Stimulated activated CD8-positive, alpha-beta memory T cell treated with anti-CD3 and anti-CD28 coated beads, Interleukin-7, amount 100 ng/mL, for 4 hours (primary cell): ENCODE data around the gene MYOD1.
A peak's percentile ranks its signal among the peaks of the same experiment; 100 is the strongest.

Source experiments
- DNase-seq, 2 donors: peaks; one replicate each; pipeline ENCODE4 v3.0.0-alpha.2; 2020; ENCODE audit warnings: low read depth in 2 of 2

MYOD1 gene

DNA sequence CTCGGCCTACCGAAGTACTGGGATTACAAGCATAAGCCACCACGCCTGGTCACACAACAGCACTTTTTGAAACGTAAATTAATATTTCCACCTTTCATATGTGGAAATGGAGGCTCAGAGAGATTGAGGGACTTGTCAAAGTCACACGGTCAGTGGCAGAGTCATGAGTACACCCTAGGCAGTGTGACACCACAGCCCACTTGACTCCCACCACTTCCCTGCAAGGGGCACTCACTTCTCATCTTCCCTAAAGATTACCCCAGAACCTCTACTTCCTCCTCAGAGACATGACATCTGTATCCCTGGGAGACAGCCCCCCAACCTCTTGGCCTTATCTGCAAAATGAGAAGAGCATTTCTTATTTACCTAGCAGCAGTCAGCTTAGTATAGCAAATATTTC, 16.5 kb upstream of the MYOD1 start:
- DNase-seq, result no peak

DNA sequence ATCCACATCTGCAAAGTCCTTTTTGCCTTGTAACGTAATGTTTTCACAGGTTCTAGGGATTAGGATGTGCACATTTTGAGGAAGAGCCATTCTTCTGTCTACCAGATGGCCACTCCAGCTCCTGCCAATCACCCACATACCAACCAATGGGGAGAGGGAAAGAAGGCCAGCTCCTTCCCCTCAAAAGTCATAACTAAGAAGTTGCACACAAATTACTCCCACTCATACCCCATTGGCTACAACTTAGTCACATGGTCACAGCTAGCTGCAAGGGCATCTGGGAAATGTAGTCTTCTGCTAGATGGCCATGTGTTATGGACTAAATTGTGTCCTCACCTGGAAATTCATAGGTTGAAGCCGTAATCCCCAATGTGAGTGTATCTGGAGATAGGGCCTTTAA, 15.4 kb upstream of the MYOD1 start:
- no peak for DNase-seq

DNA sequence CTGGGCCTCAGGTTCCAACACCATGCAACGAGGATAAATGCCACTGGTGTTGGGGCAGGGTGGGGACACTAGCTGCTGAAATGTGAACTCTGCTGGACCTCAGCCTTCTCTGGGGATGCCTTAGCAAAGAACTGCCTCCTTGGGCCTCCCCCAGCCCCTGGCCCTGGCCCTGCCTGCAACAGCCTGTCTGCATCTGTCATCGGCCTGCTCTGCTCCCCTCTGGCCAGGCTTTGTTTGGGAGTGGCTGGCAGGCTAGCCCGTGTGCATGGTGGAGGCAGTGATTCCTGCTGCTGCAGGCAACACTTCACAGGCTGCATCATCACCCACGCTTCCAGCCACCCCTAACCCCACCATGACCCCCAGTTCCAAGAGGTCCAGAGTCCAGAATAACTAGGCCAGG, 11.5 kb upstream of the MYOD1 start:
- no peak for DNase-seq

DNA sequence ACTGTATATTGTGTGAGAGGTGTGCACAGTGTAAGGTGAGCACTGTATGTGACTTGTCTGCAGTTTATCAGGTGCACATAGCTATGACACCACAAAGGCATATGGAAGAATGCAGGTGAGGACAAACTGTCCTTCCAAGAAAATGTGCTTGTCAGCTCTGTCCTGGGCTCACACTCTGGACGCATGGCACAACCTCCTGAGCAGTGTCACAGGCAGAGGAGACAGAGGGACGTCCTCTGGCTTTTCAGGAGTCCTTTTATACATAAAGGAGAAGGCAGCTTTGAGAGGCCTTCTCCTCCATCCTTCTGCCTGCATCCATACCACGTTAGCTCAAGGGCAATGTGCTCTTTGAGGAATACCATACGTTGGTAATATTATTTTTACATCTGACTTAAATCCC, 7.5 kb upstream of the MYOD1 start:
- no peak for DNase-seq

DNA sequence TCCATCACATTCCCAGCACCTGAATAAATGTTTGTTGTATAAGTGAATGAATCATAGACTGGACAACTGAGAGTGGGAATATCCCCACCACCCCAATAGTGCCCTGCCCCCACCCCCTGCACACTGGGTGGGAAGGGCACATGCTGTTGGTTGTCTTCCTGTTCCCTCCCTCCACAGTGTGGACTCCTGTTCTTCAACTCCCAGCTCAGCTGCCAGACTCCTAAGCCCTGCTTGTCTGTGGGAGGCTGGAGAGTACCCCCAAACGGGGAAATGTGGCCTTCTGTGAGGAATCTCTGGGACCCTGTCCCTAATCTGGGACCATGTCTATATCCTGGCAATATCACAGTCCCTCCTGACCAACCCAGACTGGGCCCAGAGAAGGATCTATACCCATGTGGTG, 5.5 kb upstream of the MYOD1 start:
- no peak for DNase-seq

DNA sequence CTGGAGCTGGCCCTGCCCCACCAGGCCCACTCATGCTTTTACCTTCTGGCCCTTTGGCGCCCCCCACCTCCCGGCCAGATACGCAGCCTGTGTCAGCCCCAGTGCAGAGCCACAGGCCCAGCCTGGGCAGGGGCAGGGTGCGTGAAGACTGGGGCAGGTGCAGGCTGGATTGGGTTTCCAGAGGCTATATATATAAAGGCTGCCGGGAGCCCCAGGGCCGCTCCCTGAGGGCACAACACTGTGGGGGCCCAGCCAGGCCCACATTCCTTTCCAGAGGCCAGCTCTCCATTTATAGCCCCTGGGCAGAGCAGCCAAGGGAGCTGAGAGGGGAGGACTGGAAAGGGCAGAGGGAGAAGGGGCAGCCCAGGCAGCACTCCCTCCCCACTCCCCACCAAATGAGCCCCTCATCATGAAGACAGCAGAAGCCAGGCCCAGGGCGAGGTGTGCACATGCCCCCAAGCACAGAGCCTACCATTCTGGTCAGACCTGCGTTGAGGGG, 5.0 kb upstream of the MYOD1 start:
- DNase-seq, result no peak

DNA sequence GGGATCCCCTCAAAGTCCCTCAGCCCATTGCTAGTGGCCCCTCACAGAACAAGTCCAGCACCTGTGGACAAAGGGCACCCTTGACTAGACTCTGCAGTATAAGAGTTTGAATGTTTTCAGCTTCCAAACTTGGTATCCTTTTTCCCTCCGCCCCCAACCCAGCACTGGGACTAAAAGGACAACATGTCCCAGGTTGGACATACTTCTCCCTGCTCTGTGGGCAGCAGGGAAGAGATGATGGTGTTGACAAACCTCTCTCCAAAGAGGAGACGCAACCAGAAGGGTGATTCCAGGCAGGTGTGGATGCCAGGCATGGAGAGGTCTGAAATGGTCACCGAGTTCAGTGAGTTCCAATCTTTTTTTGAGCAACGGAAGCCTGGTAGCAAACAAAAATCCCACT, 4.5 kb upstream of the MYOD1 start:
- DNase-seq, result no peak

DNA sequence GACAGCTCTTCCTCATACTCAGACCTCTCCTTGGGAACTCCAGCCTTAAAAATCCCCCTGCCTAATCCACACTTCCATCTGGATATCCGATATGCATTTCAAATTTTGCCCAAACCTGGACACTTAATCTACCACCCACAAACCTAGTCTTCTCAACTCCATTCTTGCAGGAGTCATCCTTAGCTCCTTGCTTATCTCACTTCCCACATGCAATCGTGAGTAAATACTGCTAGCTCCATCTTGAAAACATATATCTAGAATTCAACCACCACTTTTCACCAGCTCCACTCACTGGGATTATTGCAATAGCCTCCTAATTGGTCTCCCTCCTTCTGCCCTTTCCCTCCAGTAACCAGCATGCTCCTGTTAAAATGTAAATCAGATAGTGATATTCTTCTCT, 2.6 kb upstream of the MYOD1 start:
- DNase-seq, result no peak

DNA sequence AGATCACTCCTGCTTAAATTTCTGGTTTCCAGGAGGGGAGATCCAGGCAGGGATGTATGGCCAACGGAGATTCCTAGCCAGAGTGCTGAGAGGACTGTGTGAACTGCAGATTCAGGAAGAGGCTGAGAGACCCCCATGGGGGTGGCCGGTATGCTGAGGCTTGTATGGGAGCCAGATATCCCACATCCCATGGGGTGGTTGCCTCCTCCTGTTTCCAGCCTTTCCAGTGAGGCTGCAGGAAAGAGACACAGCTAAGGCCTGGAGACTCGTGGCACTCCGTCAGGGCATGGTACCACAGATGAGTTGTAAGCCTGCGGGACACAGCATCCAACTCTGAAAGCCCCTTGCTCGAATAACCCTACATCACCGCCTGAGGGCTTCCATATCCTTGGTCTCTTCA, 1.4 kb upstream of the MYOD1 start:
- no peak for DNase-seq

DNA sequence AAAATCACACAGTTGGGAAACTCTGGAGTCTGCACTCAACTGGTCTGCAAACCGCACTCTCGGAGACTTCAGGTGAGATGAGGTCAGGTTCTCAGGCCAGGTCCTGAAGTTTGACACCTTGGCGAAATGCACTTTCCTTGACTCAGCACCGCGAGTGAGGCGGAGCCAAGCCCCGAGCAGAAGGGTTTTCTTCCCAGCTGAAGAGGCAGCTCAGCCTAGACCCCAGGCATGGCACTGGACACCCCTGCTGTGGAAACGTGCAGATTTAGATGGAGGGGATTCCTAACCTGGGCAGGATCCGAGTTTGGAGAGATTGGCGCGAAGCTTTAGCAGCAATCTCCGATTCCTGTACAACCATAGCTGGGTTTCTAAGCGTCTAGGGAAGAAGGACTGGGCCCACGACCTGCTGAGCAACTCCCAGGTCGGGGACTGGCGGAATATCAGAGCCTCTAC, 835 bp upstream of the MYOD1 start:
- DNase-seq, result no peak

DNA sequence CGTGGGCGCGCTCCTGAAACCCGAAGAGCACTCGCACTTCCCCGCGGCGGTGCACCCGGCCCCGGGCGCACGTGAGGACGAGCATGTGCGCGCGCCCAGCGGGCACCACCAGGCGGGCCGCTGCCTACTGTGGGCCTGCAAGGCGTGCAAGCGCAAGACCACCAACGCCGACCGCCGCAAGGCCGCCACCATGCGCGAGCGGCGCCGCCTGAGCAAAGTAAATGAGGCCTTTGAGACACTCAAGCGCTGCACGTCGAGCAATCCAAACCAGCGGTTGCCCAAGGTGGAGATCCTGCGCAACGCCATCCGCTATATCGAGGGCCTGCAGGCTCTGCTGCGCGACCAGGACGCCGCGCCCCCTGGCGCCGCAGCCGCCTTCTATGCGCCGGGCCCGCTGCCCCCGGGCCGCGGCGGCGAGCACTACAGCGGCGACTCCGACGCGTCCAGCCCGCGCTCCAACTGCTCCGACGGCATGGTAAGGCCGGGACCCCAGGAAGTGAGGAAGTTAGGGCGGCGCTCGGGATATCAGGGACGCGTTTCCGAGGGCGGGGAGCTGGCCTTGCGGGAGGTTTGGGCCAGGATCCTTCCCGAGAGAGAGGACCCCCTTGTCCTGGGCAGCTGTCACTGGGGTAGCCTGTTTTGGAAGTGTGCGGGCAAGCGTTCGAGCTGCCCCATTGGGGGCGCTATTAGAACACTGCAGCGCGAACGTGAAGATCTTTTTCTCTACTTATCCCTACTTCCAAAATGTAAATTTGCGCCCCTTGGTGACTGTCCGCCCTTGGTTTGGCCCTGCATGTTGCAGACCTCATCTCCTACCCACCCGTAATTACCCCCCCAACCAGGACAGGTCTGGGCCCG, 796 bp downstream of the MYOD1 start:
- no peak for DNase-seq

DNA sequence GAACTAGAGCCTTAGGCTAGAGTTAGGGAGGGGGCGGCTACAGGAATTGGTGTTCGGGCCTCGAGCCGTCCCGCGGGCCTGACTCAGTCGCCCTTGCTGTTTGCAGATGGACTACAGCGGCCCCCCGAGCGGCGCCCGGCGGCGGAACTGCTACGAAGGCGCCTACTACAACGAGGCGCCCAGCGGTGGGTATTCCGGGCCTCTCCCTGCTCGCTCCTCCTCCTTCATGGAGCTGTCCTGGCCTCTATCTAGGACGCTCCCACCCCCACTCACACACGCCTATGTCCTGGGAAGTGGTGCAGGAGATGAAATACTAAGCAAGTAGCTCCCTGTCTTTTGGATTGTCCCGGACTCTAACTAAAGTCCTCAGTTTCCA, 1.4 kb downstream of the MYOD1 start:
- no peak for DNase-seq

DNA sequence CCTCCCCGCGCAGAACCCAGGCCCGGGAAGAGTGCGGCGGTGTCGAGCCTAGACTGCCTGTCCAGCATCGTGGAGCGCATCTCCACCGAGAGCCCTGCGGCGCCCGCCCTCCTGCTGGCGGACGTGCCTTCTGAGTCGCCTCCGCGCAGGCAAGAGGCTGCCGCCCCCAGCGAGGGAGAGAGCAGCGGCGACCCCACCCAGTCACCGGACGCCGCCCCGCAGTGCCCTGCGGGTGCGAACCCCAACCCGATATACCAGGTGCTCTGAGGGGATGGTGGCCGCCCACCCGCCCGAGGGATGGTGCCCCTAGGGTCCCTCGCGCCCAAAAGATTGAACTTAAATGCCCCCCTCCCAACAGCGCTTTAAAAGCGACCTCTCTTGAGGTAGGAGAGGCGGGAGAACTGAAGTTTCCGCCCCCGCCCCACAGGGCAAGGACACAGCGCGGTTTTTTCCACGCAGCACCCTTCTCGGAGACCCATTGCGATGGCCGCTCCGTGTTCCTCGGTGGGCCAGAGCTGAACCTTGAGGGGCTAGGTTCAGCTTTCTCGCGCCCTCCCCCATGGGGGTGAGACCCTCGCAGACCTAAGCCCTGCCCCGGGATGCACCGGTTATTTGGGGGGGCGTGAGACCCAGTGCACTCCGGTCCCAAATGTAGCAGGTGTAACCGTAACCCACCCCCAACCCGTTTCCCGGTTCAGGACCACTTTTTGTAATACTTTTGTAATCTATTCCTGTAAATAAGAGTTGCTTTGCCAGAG, 2.0 kb downstream of the MYOD1 start:
- no peak for DNase-seq

DNA sequence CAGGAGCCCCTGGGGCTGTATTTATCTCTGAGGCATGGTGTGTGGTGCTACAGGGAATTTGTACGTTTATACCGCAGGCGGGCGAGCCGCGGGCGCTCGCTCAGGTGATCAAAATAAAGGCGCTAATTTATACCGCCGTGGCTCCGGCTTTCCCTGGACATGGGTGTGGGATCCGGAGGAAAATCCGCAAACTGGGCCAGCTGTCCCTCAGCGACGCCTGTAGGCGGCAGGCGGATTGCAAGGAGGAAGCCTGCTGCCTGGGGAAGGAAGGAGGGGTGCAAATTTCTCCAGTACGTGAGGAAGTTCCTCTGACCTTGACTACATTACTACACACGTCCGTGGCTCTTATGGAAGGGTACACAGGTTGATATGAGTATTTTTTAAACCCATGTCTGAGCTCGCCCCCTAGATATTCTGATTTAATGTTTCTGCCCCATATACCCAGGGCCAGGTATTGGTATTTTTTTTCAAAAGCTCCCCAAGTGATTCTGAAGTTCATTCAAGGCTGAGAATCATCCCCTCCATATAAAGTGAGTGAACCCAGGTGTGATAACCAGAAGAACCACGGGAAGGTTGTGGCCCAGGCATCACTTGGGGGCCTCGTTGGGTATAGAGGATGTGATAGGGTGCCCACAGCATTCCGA, 2.8 kb downstream of the MYOD1 start:
- DNase-seq, result no peak

DNA sequence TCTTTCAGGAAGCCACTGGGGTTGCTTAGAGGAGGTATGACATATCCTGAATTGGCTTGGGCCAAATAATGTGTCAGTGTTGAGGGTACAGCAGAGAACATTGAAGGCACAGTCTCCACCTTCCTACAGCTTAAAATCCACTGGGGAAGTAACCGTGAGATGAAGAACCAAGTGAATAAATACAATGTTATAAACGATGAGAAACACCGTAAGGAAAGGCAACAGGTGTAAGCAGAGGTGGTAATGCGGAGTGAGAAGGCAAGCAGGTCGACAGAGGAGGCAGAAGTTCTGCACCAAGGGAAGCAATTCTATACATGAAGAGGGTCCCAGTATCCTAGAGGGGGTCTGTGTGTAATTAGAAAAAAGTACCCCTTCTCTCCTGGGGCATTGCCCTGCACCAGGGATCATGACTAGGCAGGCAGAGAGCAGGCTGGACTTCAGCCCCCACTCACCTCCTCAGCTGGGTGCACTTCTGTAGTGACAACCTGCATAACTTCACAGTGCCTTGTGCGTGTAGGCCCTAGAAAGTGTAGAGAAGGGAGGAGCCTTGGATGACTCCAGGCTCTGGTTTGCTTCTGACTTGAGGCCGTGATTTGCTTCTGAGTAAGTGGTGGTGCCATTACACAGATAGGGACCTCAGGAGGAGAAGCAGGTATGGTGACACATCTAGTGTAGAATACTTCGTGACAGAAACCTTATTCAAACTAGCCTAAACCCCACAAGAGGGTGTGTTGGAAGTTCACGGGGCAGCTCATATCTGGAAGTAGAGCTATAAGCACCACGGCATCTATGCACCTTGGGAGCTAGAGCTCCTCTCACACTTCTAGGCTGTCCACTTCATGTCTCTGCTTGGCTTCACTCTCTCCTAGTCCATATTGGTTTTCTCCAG, 4.9 kb downstream of the MYOD1 start:
- DNase-seq, result no peak

DNA sequence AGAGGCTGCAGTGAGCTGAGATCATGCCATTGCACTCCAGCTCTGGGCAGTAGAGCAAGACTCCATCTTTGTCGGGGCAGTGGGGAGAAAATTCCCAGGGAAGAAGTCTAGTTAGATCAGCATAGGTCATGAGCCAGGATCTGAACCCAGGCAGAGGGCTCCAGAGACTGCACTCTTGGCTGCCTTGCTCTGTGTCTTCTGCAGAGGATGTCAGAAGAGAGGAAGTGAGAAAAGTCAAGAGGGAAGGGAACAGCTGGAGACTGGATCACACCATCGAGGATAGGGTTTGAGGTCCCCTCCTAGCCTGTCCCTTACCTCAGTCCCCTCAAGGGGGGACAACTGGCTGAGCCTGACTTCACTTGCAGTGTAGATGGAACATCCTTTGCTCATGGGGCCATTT, 5.8 kb downstream of the MYOD1 start:
- no peak for DNase-seq

DNA sequence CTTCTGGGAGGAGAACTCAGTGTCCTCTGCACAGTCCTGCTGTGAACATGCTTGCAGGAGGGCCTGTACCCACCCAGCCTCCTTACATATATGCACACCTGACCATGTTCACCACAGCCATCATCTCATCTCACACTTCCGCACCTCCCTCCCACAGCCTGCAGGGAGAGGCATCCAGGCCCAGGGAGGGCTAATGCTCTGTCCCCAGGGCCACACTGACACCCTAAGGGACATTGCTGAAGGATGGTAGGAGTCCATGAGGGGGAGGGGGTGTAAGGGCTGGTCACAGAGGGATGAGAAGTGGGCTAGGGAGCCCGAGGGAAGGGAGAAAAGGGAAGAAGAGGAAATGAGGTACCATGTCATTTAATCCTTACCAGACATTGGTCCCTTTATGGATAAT, 10.8 kb downstream of the MYOD1 start:
- no peak for DNase-seq

DNA sequence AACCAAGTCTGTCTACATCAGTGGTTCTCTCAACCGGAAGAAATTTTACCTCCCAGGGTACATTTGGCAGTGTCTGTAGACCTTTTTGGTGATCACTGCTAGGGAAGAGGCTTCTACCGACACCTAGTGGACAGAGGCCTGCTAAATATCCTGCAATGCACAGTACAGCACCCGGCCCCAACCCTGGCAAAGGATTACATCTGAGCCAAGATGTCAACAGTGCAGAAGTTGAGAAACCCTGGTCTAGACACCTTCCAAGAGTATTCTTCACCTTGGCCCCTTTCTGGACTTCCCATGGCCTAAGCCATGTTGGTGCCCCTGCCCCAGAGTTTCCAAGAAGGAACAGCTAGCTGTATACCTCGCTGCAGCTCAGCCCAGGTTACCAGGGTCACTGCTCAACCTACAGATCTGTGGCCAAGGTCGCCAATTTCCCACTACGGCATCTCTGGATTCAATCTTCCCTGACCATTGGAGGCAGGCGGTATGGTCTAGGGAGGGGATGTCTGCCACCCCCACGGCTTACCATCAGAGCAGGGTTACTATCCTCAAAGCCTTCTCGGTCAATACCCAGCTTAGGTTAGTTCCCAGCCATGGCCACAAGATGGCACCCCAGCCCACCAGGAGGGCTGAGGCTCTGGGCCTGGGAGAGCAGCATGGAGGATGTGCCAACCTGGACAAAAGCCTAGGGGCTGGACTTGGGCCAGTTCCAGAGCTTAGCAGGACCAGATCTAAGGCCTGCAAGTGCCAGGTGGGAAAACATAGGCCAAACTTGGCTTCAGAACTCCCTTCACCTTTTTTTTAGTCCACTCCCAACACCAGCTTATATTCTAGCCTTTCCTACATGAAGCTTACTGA, 11.5 kb downstream of the MYOD1 start:
- peak; percentile 7 to 19 for DNase-seq

DNA sequence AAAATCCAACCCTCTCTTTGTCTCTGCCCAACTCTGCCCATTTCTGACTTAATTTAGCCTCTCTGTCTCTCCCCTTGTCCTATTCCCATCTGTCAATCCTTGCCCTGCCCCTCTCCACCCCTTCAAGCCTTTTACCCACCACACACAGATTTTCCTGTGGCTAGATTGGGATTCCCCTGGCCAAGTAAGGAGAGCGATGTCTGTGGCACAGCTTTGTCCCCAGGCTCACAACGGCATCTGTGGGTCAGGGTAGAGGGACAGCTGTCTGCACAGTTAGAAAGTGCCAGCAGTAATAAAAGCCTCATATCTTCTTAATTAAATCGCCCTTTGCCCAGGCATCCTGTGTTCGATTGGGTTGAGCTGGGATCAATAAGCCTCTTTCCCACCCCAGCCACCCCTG, 13.9 kb downstream of the MYOD1 start:
- DNase-seq, result no peak

DNA sequence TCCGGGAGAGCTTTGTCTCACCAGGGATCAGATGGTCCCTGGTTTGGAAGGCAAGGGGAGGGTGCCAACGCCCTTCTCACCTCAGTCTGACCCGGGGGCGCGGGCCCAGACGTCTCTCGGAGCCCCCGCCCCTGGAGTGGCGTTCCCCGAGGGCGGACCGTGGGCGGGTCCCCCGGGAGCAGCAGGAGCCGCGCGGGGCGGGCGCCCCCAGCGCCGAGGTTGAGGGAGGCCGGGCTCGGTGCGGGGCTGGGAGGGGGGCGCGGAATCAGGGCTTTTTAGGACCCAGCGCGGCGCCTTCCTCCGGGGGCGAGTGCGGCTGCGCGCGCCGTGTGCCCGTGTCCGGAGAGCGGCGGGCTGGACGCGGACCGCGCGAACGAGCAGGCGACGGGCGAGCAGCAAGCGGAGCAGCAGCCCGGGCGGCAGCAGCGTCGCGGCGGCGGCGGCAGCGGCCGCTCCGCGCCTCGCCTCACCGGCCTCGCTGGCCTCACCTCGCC, 15.1 kb downstream of the MYOD1 start, which contains the start of gene KCNC1:
Gene KCNC1, plus strand, starts transcription at position 364 of the 494 bp plus-strand sequence. CDS start 1,222 bp downstream, outside the sequence.
- DNase-seq, result no peak
